ENCODE results near the gene TNFSF8. TPM values are rescaled to one million over a fixed set of nuclear protein-coding genes. Genes with fewer than 3 reads are reported as not detected.

Gene TNFSF8
- total and polyA plus RNA-seq, 9 of the 15 experiments (the other 6 are each of a cell fraction or from before 2014, with no cell fraction given) = 0.09 TPM; not detected in 8

DNA sequence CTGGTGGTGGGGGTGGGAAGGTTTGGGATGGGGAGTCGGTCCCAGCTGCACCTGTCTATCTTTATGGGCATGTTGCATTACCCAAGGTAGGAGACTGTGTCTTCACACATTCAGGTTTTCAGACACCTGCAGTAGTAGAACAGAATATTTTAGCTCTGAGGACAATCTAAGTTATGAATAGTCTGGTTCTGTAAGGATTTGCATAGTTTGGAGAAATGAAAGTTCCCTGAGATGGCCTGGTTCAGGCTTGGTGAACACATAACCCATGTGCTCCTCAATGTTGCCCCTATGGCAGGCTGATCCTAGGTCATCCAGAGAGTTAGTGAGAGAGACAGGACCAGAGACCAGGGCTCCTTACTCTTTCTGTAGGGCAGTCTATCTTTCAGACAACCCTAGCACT is 20.7 kb downstream of the TNFSF8 start:
- no peak overlapping the region for H3K9ac ChIP-seq (ENCODE audit: insufficient read depth in 1 of 2, low read depth in 2 of 2, low read length in 2 of 2)
- H3K9me1 ChIP-seq (ENCODE audit: control insufficient read depth, insufficient read depth, low read length) = no peaks in the 10 kb centered on the region
- no peaks in the 10 kb centered on the region for H3K4me1 ChIP-seq (replicated peaks in 1 of 2; ENCODE audit: control insufficient read depth in 2 of 2, insufficient read depth in 2 of 2, low read length in 2 of 2)
- no peak overlapping the region for H3K27ac ChIP-seq (ENCODE audit: extremely low read depth, low read depth, low read length)
- no TSS peak for BruUV-seq (replicated peaks)
- FAIRE-seq (no peak), DNase-seq (ENCODE audit: extremely low read depth in 1 of 4, low spot score in 3 of 4) (no peak), ATAC-seq (no peak)
- no peaks in the 10 kb centered on the region for H3K9me3 ChIP-seq (replicated peaks; ENCODE audit: control insufficient read depth, insufficient read depth, low read depth, low read length)
- no peaks in the 10 kb centered on the region for H3K79me2 ChIP-seq (ENCODE audit: control insufficient read depth, insufficient read depth, low read length)
- intact Hi-C loops (cut with micrococcal nuclease) (loop anchor here (2.0 to 5.0 kb wide), 3 partner anchors 103 to 247 kb away; no protein-coding TSS in a partner anchor), in situ Hi-C loops (cut with MboI) (loop anchor here (10.0 to 25.0 kb wide), 2 partner anchors 172 to 505 kb away; no protein-coding TSS in a partner anchor)
- ChIA-PET POLR2A (interaction anchor here (0.6 kb wide), 1 partner anchor 14 kb away, joined by 3 read pairs; no protein-coding TSS in a partner anchor), CTCF (ENCODE audit: low intra/inter-chr PET ratio) (no interaction called here)
- no peaks in the 10 kb centered on the region for H3K36me3 ChIP-seq (ENCODE audit: control insufficient read depth, insufficient read depth, low read length)
- no peak overlapping the region for H3K4me2 ChIP-seq (ENCODE audit: insufficient read depth, low read length)
- 0% methylated on average over 1 of the region's 1 CpG for WGBS (ENCODE audit: insufficient coverage, low coverage, missing lambda C conversion rate)
- H2AFZ ChIP-seq (ENCODE audit: low read depth, low read length) = no peak overlapping the region
- H3K27me3 ChIP-seq (ENCODE audit: control insufficient read depth in 2 of 2, insufficient read depth in 2 of 2, low read length in 2 of 2) = no peaks in the 10 kb centered on the region; a peak in 1 of 5 replicates
- no peak overlapping the region for H3K4me3 ChIP-seq
- no peaks in the 10 kb centered on the region for H4K20me1 ChIP-seq (replicated peaks; ENCODE audit: control insufficient read depth, insufficient read depth, low read length)
- no peak for TF ChIP-seq FOSL1 (tag; conservative IDR thresholded peaks at IDR 0.05)
- TF ChIP-seq, protein P1, sequence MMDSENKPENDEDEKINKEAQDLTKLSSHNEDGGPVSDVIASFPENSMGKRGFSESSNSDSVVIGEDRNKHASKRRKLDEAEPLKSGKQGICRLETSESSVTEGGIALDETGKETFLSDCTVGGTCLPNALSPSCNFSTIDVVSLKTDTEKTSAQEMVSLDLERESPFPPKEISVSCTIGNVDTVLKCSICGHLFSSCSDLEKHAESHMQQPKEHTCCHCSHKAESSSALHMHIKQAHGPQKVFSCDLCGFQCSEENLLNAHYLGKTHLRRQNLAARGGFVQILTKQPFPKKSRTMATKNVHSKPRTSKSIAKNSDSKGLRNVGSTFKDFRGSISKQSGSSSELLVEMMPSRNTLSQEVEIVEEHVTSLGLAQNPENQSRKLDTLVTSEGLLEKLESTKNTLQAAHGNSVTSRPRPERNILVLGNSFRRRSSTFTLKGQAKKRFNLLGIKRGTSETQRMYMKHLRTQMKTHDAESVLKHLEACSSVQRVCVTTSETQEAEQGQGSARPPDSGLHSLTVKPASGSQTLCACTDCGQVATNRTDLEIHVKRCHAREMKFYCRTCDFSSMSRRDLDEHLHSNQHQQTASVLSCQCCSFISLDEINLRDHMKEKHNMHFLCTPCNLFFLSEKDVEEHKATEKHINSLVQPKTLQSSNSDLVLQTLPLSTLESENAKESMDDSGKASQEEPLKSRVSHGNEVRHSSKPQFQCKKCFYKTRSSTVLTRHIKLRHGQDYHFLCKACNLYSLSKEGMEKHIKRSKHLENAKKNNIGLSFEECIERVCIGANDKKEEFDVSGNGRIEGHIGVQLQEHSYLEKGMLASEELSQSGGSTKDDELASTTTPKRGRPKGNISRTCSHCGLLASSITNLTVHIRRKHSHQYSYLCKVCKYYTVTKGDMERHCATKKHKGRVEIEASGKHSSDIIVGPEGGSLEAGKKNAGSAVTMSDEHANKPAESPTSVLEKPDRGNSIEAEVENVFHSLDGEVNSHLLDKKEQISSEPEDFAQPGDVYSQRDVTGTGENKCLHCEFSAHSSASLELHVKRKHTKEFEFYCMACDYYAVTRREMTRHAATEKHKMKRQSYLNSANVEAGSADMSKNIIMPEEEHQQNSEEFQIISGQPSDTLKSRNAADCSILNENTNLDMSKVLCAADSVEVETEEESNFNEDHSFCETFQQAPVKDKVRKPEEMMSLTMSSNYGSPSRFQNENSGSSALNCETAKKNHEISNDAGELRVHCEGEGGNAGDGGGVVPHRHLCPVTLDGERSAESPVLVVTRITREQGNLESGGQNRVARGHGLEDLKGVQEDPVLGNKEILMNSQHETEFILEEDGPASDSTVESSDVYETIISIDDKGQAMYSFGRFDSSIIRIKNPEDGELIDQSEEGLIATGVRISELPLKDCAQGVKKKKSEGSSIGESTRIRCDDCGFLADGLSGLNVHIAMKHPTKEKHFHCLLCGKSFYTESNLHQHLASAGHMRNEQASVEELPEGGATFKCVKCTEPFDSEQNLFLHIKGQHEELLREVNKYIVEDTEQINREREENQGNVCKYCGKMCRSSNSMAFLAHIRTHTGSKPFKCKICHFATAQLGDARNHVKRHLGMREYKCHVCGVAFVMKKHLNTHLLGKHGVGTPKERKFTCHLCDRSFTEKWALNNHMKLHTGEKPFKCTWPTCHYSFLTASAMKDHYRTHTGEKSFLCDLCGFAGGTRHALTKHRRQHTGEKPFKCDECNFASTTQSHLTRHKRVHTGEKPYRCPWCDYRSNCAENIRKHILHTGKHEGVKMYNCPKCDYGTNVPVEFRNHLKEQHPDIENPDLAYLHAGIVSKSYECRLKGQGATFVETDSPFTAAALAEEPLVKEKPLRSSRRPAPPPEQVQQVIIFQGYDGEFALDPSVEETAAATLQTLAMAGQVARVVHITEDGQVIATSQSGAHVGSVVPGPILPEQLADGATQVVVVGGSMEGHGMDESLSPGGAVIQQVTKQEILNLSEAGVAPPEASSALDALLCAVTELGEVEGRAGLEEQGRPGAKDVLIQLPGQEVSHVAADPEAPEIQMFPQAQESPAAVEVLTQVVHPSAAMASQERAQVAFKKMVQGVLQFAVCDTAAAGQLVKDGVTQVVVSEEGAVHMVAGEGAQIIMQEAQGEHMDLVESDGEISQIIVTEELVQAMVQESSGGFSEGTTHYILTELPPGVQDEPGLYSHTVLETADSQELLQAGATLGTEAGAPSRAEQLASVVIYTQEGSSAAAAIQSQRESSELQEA (IDR thresholded peaks at IDR 0.05; ENCODE audit: low read depth) = no peak
- TF ChIP-seq NFIC (IDR thresholded peaks at IDR 0.05) = no peak
- TF ChIP-seq CBX1 (IDR thresholded peaks at IDR 0.05; ENCODE audit: low read depth) = no peak
- no peak for TF ChIP-seq HNRNPLL (IDR thresholded peaks at IDR 0.05; ENCODE audit: low read depth, low read length, poor library complexity, severe bottlenecking)
- no peak for TF ChIP-seq ZNF717 (CRISPR knock-in tag; IDR thresholded peaks at IDR 0.05)
- TF ChIP-seq PHF8 (IDR thresholded peaks at IDR 0.05; ENCODE audit: borderline replicate concordance, low read length) = no peak
- TF ChIP-seq C11orf30 (IDR thresholded peaks at IDR 0.05; ENCODE audit: low read depth) = no peak
- no peak for TF ChIP-seq SMARCB1 (IDR thresholded peaks at IDR 0.05; ENCODE audit: insufficient read length, low read depth)
- no peak for TF ChIP-seq HOXB6 (CRISPR knock-in tag; IDR thresholded peaks at IDR 0.05; ENCODE audit: borderline replicate concordance)
- TF ChIP-seq ELF4 (CRISPR knock-in tag; IDR thresholded peaks at IDR 0.05) = no peak
- no peak for TF ChIP-seq HNRNPH1 (optimal IDR thresholded peaks at IDR 0.05; ENCODE audit: low read depth, low read length)
- no peak for TF ChIP-seq SREBF1 (IDR thresholded peaks at IDR 0.05; ENCODE audit: borderline replicate concordance, low read depth, low read length)
- no peak for TF ChIP-seq NEUROD1 (IDR thresholded peaks at IDR 0.05; ENCODE audit: borderline replicate concordance, low read depth, low read length, partially characterized antibody)
- TF ChIP-seq USF2 (CRISPR knock-in tag; IDR thresholded peaks at IDR 0.05) = no peak
- no peak for TF ChIP-seq SAFB (IDR thresholded peaks at IDR 0.05; ENCODE audit: borderline replicate concordance, low read depth, low read length)
